GM18858 (cell line): ENCODE results near the gene NR6A1.

ENCODE experiments used
- ATAC-seq: cut with Tn5 transposase; IDR thresholded peaks from one replicate; pipeline ENCODE4 v1.9.1; 2021; ENCODE audit not compliant: unreplicated experiment

NR6A1 gene

DNA sequence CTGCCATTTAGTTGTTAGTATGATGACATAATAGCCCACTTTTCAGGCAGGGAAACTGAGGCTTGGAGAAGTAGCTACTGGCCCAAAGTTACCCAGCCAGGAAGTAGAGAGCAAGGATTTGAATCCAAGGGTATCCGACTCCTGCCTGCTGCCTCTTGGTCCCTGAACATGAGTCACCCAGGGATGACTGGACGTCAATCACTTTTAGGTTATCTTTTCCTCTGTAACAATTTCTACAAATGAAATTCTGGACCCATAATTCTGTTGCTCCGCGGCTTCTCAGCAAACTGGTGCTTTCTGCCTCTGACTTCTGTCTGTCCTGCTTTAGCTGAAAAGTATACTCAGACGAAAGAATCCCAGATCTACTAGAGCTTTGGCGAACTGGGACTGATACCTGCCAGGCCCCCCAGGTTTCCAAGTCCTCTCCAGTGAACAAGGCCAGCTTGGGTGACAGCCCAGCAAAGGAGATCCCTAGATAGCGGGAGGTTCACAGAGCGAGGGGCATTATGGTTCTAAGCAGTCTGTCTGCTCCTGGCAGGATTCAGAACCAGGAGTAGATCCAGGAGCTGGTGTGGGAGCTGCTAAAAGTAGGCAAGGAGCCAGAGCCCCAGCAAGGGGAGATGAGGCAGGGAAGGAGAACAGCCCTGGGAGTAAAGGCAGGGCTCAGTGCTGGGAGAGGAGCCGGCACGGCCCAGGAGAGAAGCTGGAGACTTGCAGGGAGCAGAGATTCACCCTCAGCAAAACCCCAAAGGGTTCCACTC is 26.4 kb upstream of the NR6A1 start:
- no peak for ATAC-seq

DNA sequence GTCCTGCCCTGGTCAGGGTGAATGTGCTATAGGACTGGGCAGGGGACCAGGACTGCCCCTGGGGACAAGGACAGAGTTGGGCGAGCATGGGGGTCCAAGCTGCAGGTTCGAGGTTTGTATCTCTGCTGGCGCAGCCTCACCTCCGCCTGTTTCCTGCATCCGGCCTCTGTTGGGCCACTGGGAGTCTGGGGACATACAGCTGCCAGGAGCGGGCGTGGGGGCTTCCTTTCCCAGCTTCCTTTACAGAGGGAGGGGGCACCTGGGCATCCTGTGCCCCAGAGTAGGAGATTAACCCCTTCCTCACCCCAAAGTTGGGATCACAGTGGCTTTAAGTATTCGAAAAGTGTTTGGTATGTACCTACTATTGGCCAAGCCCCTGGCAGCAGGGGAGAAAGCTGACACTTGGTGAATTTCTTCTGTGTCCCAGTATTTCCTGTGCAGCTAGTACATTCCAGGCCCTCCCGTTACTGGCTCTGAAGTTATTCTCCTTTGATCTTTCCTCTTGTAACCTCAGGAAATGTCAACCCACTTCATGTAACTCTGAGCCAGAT is 24.8 kb upstream of the NR6A1 start:
- ATAC-seq: no peak

DNA sequence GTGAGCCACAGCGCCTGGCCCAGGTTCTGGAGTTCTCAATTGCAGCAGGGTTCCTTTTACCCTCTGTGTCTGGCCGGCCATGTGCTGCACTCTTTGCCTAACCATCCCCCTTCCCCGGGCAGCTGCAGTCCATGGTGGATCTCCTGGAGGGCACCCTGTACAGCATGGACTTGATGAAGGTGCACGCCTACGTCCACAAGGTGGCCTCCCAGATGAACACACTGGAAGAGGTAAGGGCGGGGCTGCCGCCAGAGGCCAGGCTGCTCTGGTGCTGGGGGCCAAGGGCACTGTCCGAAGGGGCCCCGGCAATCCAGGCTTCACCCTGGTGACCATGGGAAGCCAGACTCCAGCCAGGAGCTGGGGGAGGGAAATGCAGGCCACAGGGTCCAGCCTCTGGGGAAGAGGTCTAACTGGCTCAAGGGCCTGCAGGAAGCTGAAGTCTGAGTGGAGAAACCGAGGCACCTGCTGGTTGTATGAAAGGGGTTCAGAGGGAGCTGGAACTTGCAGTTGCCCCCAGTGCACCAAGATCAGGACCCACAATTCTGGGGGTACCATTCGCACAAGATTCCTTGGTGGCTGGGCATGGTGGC is 23.9 kb upstream of the NR6A1 start:
- ATAC-seq: no peak

DNA sequence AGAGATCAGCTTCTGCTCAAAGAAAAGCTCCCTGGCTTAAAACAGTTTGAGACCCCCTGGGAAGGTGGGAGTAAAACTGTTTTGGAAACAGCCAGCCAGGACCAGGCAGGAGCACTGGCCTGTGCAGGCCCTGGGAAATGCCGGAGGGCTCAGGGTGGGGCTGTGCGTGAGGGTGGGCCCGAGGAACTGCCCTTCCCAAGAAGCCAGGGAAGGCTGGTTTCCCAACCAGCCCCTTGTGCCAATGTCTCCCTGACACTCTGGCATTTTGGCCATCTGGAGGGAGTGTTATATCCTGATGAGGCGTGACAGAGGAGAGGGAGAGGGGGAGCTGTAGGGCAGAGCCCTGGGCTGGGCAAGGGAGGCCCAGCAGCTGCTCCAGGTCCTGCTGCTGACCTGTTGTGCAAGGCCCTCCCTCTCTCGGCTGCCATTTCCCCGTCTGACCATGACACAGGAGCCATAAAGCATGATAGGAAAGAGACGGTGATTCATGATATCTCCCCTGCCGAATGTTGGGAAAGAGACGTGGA is 22.0 kb upstream of the NR6A1 start:
- no peak for ATAC-seq

DNA sequence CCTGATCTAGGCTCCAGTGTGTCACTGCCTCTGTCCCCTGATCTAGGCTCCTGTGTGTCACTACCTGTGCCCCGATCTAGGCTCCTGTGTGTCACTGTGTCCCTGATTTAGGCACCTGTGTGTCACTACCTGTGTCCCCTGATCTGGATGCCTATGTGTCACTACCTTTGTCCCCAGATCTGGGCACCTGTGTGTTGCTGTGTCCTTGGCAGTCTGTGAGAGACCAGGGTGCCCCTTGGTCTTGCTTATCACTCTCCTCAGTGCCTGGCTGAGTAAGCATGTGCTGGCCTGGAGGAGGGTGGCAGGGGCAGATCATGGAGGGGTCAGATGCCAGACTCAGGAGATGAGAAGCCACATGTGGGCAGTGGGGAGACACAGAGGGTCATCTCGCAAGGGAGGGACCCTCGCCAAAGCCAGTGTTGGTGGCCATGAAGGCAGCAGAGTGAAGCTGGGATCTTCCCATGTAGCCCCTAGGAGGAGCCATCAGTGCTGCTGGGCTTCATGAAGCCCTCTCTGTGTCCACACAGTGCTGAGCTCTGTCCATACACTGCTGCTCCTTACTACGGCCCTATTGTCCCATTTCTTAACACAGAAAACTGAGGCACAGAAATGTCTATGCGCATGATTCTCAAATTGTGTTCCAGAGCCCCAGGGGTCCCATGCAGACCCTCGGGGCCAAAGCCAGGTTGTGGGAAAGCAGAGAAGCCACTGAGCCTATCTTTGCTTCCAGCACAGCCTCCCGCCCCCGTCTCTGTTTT is 21.3 kb upstream of the NR6A1 start:
- no peak for ATAC-seq

DNA sequence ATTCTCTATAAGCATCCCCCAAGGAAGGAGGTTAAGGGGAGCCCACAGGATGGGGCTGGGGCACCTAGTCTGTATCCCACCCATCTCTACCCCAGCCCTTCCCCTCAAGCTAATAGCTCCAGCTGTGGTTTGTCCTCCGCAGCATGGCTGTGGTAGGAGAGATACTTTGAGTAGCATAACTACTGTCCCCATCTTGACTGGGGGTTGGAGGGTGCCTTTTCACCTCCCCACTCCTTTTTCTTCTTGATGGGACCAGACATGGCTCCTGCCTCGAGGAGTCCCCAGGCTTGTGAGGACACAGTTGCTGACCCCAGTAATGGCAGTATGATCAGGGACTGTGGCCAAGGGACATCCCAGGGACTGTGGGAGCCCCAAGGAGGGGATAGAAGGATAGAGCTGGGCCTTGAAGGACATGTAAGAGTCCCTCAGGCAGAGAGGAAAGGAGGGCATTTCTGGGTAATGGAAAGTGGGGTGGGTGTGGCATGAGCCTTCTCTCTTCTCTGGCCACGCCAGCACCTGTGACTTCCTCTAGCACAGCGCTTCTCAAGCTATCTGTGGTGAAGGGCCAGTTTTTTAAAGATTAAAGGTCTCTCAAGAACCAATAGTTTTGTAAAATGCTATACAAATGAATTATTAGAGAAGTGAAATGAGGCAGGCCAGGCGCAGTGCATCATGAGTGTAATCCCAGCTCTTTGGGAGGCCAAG is 19.8 kb upstream of the NR6A1 start:
- ATAC-seq: no peak

DNA sequence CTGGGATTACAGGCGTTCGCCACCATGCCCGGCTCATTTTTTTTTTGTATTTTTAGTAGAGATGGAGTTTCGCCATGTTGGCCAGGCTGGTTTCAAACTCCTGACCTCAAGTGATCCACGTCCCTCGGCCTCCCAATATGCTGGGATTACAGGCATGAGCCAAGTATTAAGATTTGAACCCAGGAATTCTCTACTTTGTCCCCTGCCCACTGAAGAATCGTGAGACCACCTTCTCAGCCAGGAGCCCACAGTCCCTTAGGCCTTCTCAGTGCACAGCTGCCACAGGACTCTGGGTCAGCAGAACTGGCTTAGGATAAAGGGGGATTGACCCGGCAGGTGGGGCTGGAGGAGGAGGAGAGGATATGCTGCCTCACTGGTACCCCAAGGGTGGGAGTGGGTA is 19.2 kb upstream of the NR6A1 start:
- no peak for ATAC-seq

DNA sequence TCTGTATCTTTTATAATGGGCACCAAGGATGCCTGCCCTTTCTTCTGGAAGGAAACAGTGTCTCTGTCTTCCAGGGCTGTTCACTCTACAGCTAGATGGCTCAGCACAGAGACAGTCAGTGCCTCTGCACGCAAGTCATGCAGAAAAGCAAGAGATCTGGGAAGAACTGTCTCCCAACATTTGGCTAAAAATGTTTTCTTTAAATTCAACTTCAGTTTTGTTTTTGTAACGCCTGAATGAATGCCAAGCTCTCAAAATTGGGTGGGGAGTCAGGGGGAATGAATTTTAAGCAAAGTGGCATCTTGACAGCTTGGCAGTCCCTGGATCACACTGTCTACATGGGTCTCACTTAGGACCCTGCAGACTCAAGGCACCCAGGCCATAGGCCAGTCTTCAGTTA is 18.4 kb upstream of the NR6A1 start:
- ATAC-seq: no peak

DNA sequence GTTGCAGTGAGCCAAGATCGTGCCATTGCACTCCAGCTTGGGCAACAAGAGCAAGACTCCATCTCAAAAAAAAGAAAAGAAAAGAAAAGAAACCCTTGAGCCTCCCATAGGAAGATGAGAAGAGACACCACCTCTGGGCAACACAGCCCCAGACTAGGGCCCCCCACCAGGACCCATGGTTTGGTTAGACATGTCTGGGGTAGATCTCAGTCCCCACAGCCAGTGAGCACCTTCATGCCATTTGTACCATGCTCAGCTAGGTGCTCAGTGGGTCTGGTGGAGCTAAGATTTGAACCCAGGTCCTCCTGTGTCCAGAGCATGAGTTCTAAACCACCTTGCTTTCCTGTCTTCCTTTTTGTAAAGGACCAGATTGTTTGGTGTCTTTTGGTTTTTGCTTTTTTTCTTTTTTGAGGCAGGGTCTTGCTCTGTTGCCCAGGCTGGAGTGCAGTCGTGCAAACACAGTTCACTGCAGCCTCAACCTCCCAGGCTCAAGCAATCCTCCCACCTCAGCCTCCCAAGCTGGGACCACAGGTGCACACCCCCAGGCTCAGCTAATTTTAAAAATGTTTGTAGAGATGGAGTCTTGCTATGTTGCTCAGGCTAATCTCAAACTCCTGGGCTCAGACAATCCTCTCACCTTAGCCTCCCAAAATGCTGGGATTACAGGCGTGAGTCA is 17.6 kb upstream of the NR6A1 start:
- no peak for ATAC-seq

DNA sequence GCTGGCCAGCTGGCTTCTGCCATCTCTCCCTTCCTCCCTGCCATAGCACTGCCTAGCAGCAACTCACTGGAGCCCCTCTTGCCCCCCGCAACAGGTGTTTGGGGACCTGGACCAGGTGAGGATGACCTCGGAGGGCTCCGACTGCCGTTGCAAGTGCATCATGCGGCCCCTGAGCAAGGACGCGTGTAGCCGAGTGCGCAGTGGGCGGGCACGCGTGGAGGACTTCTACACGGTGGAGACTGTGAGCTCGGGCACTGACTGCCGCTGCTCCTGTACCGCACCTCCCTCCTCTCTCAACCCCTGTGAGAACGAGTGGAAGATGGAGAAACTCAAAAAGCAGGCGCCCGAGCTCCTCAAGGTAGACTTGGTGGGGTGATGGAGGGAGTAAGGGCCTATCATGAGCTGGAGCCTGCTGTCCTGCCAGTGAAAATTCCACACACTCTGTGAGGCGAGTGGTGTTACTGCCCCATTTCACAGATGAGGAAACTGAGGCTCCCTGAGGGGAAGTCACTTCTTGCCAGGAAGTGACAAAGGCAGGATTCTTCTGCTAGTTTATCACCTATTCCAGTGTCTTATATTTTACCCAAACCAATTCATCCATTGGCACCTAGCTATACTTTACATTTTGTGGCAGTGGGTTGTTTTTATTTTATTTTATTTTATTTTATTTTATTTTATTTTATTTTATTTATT is 15.9 kb upstream of the NR6A1 start:
- ATAC-seq: no peak

DNA sequence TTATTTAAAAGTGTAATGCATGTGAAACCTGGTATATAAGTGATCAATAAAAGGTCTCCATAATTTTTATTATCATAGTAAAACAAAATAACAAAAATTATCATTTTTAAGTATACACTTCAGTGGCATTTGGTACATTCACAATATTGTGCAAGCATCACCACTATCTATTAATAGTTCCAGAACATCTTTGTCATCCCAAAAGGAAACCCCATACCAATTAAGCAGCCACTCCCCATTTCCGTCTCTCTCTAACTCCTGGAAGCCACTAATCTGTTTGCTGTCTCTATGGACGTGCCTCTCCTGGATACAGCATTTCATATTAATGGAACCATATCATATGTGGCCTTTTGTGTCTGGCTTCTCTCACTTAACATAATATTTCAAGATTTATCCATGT is 13.4 kb upstream of the NR6A1 start:
- ATAC-seq: no peak

DNA sequence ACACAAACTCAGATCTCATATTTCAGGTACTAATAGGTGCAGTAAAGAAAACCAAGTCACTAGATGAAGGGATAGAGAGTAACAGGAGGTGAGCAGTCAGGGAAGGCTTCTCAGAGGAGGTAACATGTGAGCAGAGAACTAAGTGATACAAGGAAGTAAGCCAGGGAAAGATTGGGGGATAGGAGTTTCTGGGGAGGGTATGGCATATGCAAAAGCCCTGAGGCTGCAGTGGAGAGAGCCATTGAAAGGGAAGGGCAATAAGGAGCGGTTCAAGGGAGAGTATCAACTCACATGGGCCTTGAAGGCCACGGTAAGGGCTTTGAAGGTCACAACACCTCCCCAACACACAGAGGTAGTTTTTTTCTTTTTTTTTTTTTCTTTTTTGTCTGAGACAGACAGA is 12.7 kb upstream of the NR6A1 start:
- no peak for ATAC-seq

DNA sequence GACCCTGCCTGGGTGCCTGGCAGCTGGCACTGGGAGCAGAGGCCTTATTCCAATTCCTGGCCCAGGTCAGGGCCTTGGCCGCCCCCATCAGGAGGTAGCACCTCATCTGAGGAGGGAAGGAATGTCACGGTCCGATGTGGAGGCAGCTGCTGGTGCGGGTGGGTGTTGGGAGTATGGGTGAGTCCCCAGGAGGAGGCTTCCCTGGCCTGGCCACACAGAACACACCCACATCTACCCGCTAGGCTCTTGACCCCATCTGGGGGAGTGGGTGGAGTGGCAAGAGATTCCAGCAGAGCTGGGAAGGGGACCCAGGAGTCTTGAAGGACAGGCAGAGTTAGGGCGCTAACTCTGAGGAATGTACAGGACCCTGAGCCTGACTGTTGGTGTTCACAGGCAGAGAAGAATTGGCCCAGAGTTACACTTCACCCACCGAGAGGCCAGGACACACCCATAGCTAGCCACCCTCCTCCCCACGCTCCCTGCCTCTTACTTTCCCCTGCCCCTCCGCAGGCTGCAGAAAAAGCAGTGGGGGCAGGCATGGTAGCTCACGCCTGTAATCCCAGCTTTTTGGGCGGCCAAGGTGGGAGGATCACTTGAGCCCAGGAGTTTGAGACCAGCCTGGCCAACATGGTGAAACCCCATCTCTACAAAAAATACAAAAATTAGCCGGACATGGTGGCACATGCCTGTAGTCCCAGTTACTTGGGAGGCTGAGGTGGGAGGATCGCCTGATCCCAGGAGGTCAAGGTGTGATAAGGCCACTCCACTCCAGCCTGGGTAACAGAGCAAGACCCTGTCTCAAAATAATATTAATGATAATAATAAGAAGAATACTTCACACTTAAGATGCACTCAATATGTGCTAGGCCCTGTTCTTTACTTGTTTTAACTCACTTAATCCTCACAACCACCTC is 11.8 kb upstream of the NR6A1 start:
- ATAC-seq: no peak

DNA sequence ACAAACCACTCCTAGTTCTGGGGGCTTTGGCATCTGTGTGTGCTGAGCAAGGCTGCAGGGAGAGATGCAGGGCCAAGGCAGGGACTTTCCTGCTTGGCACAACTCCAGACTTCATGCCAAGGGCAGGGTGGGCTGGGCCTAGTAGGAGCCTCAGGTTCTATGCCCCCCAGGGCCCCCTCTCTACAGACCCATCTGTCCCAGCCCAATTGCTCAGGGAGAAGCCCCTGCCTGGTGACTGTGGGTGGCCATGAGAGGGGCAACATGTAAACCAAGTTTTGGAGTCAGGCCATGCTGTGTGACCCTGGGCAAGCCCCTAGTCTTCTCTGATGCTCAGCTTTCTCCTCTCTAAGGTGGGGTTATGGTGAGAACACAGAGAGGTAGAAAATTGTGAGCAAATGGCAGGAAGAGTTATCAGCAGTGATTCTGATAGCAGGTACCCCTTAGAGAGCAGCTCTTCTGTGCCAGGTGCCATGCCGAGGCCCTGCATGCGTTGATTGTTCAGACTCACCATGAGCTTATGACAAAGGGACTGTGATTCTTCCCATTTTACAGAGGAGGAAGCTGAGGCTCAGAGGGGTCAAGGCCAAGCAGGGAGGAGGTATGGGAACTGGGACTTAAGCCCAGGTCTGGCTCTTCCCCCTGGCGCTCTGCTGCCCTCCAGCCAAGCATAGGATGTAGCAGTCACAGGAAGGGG is 11.0 kb upstream of the NR6A1 start:
- ATAC-seq: no peak

DNA sequence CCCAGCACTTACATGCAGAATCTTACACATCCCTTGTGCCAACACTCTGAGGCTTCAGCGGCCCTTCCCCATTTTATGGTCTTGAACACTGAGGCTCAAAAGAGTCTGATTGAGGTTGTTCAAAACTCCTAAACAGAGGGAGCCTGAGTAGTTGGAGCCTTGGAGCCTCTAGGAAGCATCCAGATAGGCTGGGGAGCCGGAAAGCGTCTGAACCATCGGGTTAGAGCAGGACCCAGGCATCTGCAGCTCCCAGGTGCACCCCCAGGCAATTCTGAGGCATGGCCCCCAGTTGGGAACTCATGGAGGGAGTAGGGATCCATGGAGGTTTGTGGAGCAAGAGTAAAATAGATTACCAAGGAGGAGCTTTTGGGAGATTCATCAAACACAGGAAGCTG is 9.6 kb upstream of the NR6A1 start:
- ATAC-seq: no peak

DNA sequence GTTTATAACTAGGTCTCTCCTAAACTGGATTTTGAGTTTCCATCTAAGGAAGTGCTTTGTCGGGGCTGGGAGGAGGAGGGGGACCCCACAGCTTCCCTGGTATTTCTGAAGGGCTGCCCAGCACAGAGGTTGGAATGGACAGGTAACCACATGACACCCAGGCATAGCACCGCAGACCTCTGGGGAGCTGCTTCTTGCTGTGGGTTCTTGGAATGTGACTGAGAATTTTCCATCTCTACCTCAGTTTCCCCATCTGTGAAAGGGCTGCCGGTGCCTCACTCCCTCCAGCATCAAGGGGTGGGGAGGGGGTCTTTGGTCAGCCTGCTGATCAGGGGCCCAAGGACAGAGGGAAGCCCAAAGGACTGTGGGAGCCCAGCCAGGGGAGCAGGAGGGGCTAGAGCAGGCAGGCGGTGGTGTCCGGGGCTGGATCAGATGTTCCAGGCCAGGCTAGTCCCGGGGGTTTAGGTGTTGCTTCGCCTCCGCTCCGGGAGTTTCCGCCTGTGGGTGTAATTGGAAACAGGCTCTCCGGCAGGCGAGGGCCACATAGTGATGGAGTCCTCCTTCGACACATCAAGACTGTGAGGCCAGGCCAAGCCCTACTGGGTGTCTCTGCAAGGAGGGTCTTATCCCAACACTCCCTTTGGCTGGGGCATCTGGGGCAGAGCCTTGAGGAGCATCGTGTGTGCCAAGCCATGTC is 9.1 kb upstream of the NR6A1 start:
- ATAC-seq: no peak

DNA sequence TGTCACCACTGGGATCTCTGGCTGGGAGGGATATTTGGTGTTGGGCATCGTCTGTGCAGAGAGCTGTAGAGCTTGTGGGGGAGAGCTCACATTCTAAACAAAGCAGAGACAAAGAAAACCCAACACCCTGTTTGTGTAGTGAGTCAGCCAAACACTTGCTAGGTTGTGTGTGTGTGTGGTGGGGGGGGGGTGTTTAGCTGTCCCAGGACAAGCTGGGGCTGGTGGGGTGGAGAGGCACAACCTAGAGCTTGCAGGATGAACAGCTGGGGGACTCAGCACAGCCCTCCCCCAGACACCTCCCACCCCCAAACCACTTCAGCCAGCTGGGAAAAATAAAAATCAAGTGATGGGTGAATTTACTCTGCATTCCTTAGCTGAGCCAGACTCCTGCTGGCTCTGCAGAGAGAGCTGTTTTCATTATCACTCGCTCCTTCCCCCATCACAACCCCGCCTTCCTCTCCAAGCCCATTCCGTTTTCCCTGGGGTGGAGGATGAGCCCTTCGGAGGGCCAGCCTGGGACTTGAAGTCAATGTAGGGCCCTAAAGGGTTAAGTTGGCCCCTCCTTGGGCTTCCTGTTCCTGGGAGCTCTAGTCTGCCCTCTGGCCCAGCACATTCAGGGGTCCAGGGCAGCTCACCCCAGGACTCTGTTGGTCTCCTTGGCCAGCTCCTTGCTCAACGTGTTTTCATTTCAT is 8.4 kb upstream of the NR6A1 start:
- ATAC-seq: no peak
